Mesendoderm (in vitro differentiated cells): Measurements from ENCODE around the gene CRABP1.

Experiments used
- DNase-seq: peaks from one replicate; pipeline ENCODE4 v3.0.0; 2013
- H2AK5ac ChIP-seq: 2 replicates; pipeline ENCODE4 v1.6.1; 2013; ENCODE audit warnings: low read length, inconsistent platforms
- H2BK120ac ChIP-seq: 2 replicates; pipeline ENCODE4 v1.6.1; 2013; ENCODE audit warnings: low read depth, mild to moderate bottlenecking, low read length, moderate library complexity, mixed read lengths
- H2BK15ac ChIP-seq: replicated peaks from 2 replicates; pipeline ENCODE4 v1.6.1; 2013; ENCODE audit warnings: low read depth, mild to moderate bottlenecking, moderate library complexity
- H2BK5ac ChIP-seq: 2 replicates; pipeline ENCODE4 v1.6.1; 2013; ENCODE audit warnings: low read length, inconsistent platforms
- H3K18ac ChIP-seq: 2 replicates; pipeline ENCODE4 v1.6.1; 2013; ENCODE audit warnings: mild to moderate bottlenecking, low read length, mixed read lengths
- H3K23ac ChIP-seq: one replicate; pipeline ENCODE4 v1.6.1; 2013; ENCODE audit warnings: low read length
- H3K27ac ChIP-seq: 2 replicates; pipeline ENCODE4 v1.5.1; 2013; ENCODE audit warnings: low read depth, mild to moderate bottlenecking, inconsistent platforms, low read length, moderate library complexity
- H3K27me3 ChIP-seq: 2 replicates; pipeline ENCODE4 v1.6.1; 2013; ENCODE audit warnings: low read length, control low read depth, mild to moderate bottlenecking, inconsistent platforms; ENCODE audit not compliant: insufficient read depth, poor library complexity
- H3K36me3 ChIP-seq: 2 replicates; pipeline ENCODE4 v1.6.1; 2013; ENCODE audit warnings: low read length, inconsistent platforms; ENCODE audit not compliant: control insufficient read depth, insufficient read depth
- H3K4ac ChIP-seq: one replicate; pipeline ENCODE4 v1.6.1; 2013; ENCODE audit warnings: low read depth, mild to moderate bottlenecking, low read length, moderate library complexity
- H3K4me1 ChIP-seq: 2 replicates; pipeline ENCODE4 v1.6.1; 2013; ENCODE audit warnings: low read depth, low read length, inconsistent platforms; ENCODE audit not compliant: control insufficient read depth
- H3K4me2 ChIP-seq: 2 replicates; pipeline ENCODE4 v1.6.1; 2013; ENCODE audit warnings: low read length
- H3K4me3 ChIP-seq: 2 replicates; pipeline ENCODE4 v1.5.1; 2013; ENCODE audit warnings: mild to moderate bottlenecking, low read length
- H3K56ac ChIP-seq: one replicate; pipeline ENCODE4 v1.6.1; 2013; ENCODE audit warnings: low read length
- H3K79me1 ChIP-seq: 2 replicates; pipeline ENCODE4 v1.6.1; 2013; ENCODE audit warnings: low read length, inconsistent platforms
- H3K79me2 ChIP-seq: 2 replicates; pipeline ENCODE4 v1.6.1; 2013; ENCODE audit warnings: mild to moderate bottlenecking, low read length; ENCODE audit not compliant: control insufficient read depth, insufficient read depth
- H3K9ac ChIP-seq: 2 replicates; pipeline ENCODE4 v1.6.1; 2013; ENCODE audit warnings: low read length, inconsistent platforms
- H4K5ac ChIP-seq: one replicate; pipeline ENCODE4 v1.6.1; 2013; ENCODE audit warnings: low read length
- H4K8ac ChIP-seq: one replicate; pipeline ENCODE4 v1.6.1; 2013; ENCODE audit warnings: low read depth, mild to moderate bottlenecking, control low read depth, low read length, moderate library complexity
- WGBS: extraction: QIAGEN DNeasy Blood & Tissue Kit; methylation state at CpG from one replicate; pipeline ENCODE4 v1.1.7; 2013; ENCODE audit warnings: low lambda C conversion rate, missing lambda C conversion rate; ENCODE audit not compliant: insufficient coverage; ENCODE audit errors: extremely low coverage; 5-methylcytosine and 5-hydroxymethylcytosine counted together

CRABP1 gene

DNA sequence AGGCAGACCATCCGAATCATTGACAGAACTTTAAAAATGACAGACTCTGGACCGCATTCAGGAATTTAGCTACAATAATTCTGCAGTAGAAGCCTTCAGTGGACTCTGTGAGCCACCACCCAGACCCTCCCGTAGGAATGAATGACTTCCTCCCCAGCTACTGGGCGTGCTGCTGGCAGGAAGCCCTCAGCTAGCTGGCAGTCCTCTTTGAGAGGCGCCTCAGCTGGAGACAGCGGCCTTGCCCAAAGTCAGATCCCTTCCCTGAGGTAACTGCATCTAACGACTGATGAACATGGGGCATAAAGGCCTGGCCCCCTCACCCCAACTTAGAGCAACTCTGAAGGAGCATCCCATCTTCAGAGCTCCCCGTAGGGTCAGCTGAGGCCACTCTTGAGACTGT lies 25.8 kb downstream of the CRABP1 start:
- DNase-seq: no peak
- Histone ChIP-seq H3K56ac (no peak overlapping the region), H2BK15ac (no peak overlapping the region), H3K79me2 (no peaks in the 10 kb centered on the region), H2AK5ac (no peak overlapping the region), H3K4me3 (no peak overlapping the region), H3K4me2 (no peak overlapping the region), H3K23ac (no peak overlapping the region), H3K4me1 (peaks cover 2% of the 10 kb centered on the region), H3K36me3 (no peaks in the 10 kb centered on the region), H2BK120ac (no peak overlapping the region), H3K79me1 (no peaks in the 10 kb centered on the region), H3K27me3 (no peaks in the 10 kb centered on the region), H4K8ac (no peak overlapping the region), H3K27ac (no peak overlapping the region), H3K4ac (no peak overlapping the region), H3K9ac (no peak overlapping the region), H2BK5ac (no peak overlapping the region), H3K18ac (no peak overlapping the region), H4K5ac (no peak overlapping the region)
- WGBS: no CpG with 5 or more reads among the region's 8 CpGs

- Histone ChIP-seq H3K79me1 (no peaks in the 10 kb centered on the region), H4K8ac (no peak overlapping the region), H3K18ac (no peak overlapping the region), H3K27ac (no peak overlapping the region), H3K36me3 (no peaks in the 10 kb centered on the region), H3K27me3 (no peaks in the 10 kb centered on the region), H2AK5ac (no peak overlapping the region), H3K4me3 (no peak overlapping the region), H3K23ac (no peak overlapping the region), H4K5ac (no peak overlapping the region), H3K4me2 (no peak overlapping the region), H3K79me2 (no peaks in the 10 kb centered on the region), H2BK5ac (no peak overlapping the region), H3K4ac (no peak overlapping the region), H2BK15ac (no peak overlapping the region), H2BK120ac (no peak overlapping the region), H3K9ac (no peak overlapping the region), H3K4me1 (peaks cover 2% of the 10 kb centered on the region), H3K56ac (no peak overlapping the region)
- no CpG with 5 or more reads among the region's 5 CpGs for WGBS
- DNase-seq: no peak
These were observed 26.2 kb downstream of the CRABP1 start for GRCh38 chr15:78366342-78366741.

DNA sequence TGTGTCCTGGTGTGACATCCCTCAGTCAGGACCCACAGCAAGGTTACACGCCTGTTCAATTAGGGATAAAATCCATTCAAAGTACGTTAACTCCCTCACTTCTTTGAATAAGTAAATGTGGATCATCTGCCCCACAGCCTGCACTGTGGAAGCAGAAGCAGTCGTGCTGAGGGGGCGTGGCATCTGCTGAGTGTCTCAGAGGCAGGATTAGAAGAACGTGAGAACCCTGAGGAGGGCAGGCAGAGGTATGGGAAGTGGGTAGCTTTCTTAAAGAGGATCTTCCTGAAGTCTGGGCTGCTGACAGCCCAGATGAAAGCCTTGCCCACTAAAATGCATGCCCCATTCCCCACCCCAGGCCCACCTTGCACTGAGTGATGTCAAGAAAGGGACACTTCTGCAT lies 28.5 kb downstream of the CRABP1 start:
- no peaks in the 10 kb centered on the region for H3K36me3 ChIP-seq
- H3K9ac ChIP-seq: no peak overlapping the region
- H3K18ac ChIP-seq: no peak overlapping the region
- H3K4me3 ChIP-seq: no peak overlapping the region
- no peak overlapping the region for H2AK5ac ChIP-seq
- no peaks in the 10 kb centered on the region for H3K79me2 ChIP-seq
- H3K4me1 ChIP-seq: peaks cover 2% of the 10 kb centered on the region
- H3K27ac ChIP-seq: no peak overlapping the region
- H4K5ac ChIP-seq: no peak overlapping the region
- H2BK5ac ChIP-seq: no peak overlapping the region
- H3K4me2 ChIP-seq: no peak overlapping the region
- H3K27me3 ChIP-seq: no peaks in the 10 kb centered on the region
- H3K4ac ChIP-seq: no peak overlapping the region
- no peak overlapping the region for H2BK120ac ChIP-seq
- no peak overlapping the region for H3K23ac ChIP-seq
- H3K79me1 ChIP-seq: no peaks in the 10 kb centered on the region
- no CpG with 5 or more reads among the region's 5 CpGs for WGBS
- DNase-seq: no peak
- no peak overlapping the region for H2BK15ac ChIP-seq
- no peak overlapping the region for H3K56ac ChIP-seq
- no peak overlapping the region for H4K8ac ChIP-seq

DNA sequence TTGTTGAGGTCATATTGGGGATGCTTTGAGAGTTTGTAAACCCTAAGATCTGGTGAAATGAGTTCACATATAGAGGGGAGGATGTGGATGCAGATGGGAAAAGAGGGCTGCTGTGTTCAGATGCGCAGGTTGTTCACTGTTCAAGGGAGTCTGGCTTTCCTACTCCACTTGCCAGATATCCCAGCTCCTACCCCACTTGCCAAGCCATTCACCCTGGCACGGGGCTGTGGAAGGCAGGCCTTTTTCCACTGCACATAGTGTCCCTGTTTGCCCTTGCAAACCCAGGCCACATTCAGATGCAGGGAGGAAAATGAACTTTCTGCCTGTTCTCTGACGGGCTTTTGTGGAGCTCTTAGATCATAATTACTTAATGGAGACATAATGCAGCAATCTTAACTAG lies 29.0 kb downstream of the CRABP1 start:
- H2BK120ac ChIP-seq: no peak overlapping the region
- no peak overlapping the region for H2BK5ac ChIP-seq
- no peaks in the 10 kb centered on the region for H3K36me3 ChIP-seq
- H3K4me1 ChIP-seq: peaks cover 2% of the 10 kb centered on the region
- H4K5ac ChIP-seq: no peak overlapping the region
- H3K9ac ChIP-seq: no peak overlapping the region
- no CpG with 5 or more reads among the region's 3 CpGs for WGBS
- H3K27me3 ChIP-seq: no peaks in the 10 kb centered on the region
- H3K23ac ChIP-seq: no peak overlapping the region
- H3K79me1 ChIP-seq: no peaks in the 10 kb centered on the region
- no peak overlapping the region for H3K56ac ChIP-seq
- H3K27ac ChIP-seq: no peak overlapping the region
- H3K79me2 ChIP-seq: no peaks in the 10 kb centered on the region
- no peak overlapping the region for H2AK5ac ChIP-seq
- H3K18ac ChIP-seq: no peak overlapping the region
- no peak overlapping the region for H3K4me2 ChIP-seq
- H3K4me3 ChIP-seq: no peak overlapping the region
- no peak overlapping the region for H3K4ac ChIP-seq
- H4K8ac ChIP-seq: no peak overlapping the region
- no peak for DNase-seq
- no peak overlapping the region for H2BK15ac ChIP-seq

GRCh38 chr15:78370013-78370412 lies 29.9 kb downstream of the CRABP1 start:
- H4K8ac ChIP-seq: no peak overlapping the region
- H3K9ac ChIP-seq: no peak overlapping the region
- no peak overlapping the region for H2AK5ac ChIP-seq
- no peak overlapping the region for H3K4me3 ChIP-seq
- no peaks in the 10 kb centered on the region for H3K79me1 ChIP-seq
- WGBS: no CpG with 5 or more reads among the region's 6 CpGs
- H3K27me3 ChIP-seq: no peaks in the 10 kb centered on the region
- H2BK15ac ChIP-seq: no peak overlapping the region
- no peaks in the 10 kb centered on the region for H3K79me2 ChIP-seq
- no peaks in the 10 kb centered on the region for H3K36me3 ChIP-seq
- peaks cover 2% of the 10 kb centered on the region for H3K4me1 ChIP-seq
- DNase-seq: no peak
- H4K5ac ChIP-seq: no peak overlapping the region
- H3K4me2 ChIP-seq: no peak overlapping the region
- no peak overlapping the region for H3K56ac ChIP-seq
- H3K23ac ChIP-seq: no peak overlapping the region
- no peak overlapping the region for H2BK5ac ChIP-seq
- H2BK120ac ChIP-seq: no peak overlapping the region
- H3K27ac ChIP-seq: no peak overlapping the region
- no peak overlapping the region for H3K18ac ChIP-seq
- H3K4ac ChIP-seq: no peak overlapping the region

- WGBS: no CpG with 5 or more reads among the region's 5 CpGs
- H2BK120ac ChIP-seq: no peak overlapping the region
These were observed 32.7 kb downstream of the CRABP1 start for GRCh38 chr15:78372880-78373279.

More at GRCh38 chr15:78372880-78373279, 32.7 kb downstream of the CRABP1 start:
- Histone ChIP-seq H3K4ac (no peak overlapping the region), H3K27ac (no peak overlapping the region), H2BK5ac (no peak overlapping the region), H3K79me2 (no peaks in the 10 kb centered on the region), H3K4me3 (no peak overlapping the region), H3K36me3 (no peaks in the 10 kb centered on the region), H4K5ac (no peak overlapping the region), H2BK15ac (no peak overlapping the region), H3K27me3 (no peaks in the 10 kb centered on the region), H3K56ac (no peak overlapping the region), H3K9ac (no peak overlapping the region), H3K4me2 (no peak overlapping the region), H3K4me1 (peaks cover 2% of the 10 kb centered on the region), H3K23ac (no peak overlapping the region), H4K8ac (no peak overlapping the region), H3K79me1 (no peaks in the 10 kb centered on the region), H2AK5ac (no peak overlapping the region), H3K18ac (no peak overlapping the region)
- DNase-seq: no peak
